HK-2 (cell line): Measurements from ENCODE around the gene PLD3.
"Not testable (repeated sequence)": the region's sequence is repeated elsewhere in the genome, so short reads cannot be mapped to it uniquely, and the experiment has no call there.

Experiments
- DNase-seq: peaks from one replicate; pipeline ENCODE4 v3.0.0-alpha.2; 2018; ENCODE audit not compliant: unreplicated experiment

Gene PLD3

GRCh38 chr19:40332669-40333068 lies 15.8 kb upstream of the PLD3 start:
- DNase-seq, result no peak

GRCh38 chr19:40333083-40333482 lies 15.4 kb upstream of the PLD3 start:
- not testable (repeated sequence) for DNase-seq

DNA sequence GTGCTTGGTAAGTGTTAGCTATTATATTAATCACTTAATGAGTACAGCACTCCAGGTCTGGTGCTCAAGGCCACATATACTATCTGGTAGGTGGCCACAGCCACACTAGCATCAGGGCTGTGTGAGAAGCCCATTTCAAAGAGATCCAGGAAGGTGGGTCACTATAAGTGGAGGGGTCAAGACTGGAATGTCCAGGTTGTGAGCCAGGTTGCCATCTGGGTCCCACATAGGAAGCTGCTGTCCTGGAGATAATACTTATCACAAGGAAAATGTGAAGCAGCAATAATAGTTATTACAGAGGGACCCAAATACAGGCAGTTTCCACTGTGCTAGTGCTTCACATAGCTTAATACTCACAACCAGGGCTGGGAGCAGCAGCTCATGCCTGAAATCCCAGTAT lies 13.4 kb upstream of the PLD3 start:
- no peak for DNase-seq

GRCh38 chr19:40335855-40336600 lies 12.5 kb upstream of the PLD3 start:
- DNase-seq, result no peak

- DNase-seq, result no peak
Observed at GRCh38 chr19:40336601-40336900, 11.9 kb upstream of the PLD3 start.

DNA sequence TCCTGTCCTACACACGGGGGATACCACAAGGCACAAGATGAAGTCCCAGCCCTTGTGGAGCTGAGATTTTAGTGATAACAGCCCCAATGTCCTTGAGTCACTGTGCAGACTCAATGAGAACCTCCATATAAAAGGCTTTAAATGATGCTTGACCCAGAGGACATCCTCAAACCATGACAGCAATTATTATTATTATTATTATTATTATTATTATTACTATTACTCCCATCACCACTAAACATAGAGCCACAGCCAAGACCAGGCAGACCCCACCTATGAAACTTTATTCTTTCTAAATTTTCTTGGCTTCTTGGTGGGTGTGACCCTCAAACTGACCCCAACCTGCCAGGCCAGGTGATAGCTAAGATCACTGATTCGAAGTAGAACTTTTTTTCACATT lies 11.4 kb upstream of the PLD3 start:
- DNase-seq, result no peak

- DNase-seq, result no peak
Observed at GRCh38 chr19:40337594-40337993, 10.9 kb upstream of the PLD3 start.

DNA sequence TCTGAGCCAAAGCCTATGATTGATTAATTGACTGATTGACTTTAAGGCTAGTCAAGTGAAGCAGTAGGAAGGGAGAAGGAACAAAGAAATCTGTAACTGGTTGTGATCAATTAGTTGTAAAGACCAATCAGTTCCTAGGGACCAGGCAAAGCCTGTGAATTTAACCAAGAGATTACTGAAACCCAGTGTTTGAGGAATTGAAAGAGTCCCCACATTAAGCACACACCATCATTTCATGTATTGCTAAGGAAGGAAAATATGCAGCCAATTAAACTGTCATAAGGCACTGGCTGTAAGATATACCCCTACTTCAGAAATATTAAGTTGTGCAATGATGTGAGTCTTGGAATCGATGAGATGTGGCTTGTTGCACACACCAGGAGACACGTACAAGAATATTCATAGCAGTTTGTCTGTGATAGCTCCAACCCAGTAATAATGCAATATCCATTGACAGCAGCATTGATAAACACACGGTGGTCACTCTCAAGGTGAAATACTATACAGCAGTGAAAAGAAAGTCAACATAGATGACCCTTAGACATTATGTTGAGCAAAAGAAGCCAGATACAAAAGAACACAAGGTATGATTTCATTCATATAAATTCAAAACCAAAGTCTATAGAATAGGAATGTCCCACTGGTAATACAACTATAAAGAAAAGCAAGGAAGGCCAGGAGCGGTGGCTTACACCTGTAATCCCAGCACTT lies 9.3 kb upstream of the PLD3 start:
- no peak for DNase-seq

GRCh38 chr19:40341601-40342482 lies 6.7 kb upstream of the PLD3 start:
- no peak for DNase-seq

DNA sequence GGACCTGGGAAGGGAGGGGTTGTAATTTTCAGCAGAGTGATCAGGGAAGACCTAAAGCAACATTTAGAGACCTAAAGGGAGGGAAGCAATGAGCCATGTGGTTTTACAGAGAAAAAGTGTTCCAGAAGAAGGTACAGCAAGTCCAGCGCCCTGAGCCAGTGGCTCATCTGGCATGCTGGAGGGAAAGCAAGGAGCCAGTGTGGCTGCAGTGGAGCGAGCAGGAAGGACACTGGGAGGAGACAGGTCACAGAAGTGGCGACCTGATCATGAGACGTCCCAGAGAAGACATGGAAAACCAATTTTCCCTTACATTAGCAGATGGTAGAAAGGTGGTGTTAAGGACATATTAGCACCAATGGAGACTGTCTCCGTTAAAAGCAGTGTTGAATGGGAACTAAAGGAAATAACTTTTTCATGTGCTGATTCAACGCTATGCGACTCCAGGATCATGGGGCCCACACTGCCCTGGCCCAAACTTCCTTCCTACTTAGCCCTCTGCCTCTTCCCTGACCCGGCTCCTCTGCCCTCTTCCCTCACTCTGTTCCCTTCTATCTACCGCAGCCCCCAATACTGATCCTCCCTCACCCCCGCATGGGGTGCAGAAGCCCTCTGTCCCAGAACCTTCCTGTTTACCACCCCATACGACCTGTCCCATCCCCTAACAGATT lies 5.7 kb upstream of the PLD3 start:
- DNase-seq, result no peak

DNA sequence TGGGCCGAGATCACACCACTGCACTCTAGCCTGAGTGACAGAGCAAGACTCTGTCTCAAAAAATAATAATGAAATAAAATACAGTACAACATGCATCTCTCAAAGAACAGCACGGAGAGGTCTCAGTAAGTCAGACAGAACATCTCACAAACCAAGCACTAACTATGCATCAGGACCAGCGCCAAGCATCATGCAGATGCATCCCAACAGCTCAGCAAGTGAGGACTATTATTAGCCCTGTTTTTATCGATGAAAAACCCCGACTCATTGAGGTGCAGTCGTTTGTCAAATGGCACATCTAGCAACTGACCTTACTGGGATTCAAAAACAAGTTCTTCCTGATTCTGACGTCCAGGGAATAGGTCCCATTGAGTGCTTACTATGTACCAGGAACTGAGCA lies 4.1 kb upstream of the PLD3 start:
- no peak for DNase-seq

DNA sequence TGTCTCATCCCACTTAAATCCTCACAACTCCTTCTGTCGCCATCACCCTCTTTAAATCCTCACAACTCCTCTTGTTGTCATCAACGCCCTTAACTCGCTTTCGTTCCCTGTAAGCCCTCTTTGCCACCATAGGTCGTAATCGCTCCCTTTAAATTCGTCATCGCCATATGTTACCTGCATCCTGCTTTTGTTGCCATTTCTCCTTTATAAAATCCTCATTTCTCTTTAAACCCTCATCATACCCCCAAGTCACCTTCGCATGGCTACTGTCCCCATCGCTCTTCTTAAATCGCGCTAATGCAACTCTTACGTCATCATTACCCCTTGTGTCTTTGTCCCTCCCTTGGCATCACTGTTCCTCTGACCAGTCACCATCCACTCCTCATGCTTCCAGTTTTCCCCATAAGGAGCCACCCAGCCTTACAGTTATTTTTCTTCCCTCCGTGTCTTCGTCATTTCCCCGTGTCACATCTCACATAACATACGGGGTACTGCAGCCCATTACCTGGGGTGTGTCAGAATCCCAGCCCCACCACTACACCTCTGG lies 539 bp downstream of the PLD3 start:
- peak; percentile 5 for DNase-seq

DNA sequence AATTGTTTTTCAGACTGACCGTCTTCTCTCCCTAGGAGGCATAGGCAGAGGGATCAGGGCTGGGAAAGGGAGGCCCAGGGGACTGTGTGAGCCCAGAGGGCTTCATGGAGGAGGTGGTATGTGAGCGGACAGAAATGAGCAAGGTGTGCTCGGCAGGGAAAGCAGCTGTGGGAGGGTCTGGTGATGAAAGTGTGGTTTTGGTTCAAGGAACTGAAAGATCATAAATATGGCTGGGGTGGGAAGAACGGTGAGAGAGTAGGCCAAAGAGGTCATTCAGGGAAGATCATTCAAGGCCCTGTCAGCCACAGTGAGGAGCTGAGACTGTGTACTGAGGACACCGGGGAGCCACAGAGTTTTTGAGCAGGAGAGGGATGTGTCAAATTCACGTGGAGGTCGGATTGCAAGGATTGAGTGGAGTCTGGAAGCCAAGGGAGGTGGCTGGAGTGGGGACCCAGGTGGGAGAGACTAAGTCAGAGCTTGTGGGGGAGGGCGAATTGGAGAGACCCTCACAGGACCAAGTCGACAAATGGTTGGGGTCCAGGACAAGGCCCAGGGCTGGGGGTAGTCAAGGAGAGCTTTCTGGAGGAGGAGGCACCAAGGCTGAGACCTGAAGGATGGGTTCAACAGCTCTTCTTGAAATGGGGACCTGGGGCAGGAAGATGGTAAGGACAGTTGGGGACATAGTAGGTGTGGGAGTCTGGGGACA lies 7.6 kb downstream of the PLD3 start:
- DNase-seq, result no peak

GRCh38 chr19:40356681-40357595 lies 8.4 kb downstream of the PLD3 start:
- no peak for DNase-seq

DNA sequence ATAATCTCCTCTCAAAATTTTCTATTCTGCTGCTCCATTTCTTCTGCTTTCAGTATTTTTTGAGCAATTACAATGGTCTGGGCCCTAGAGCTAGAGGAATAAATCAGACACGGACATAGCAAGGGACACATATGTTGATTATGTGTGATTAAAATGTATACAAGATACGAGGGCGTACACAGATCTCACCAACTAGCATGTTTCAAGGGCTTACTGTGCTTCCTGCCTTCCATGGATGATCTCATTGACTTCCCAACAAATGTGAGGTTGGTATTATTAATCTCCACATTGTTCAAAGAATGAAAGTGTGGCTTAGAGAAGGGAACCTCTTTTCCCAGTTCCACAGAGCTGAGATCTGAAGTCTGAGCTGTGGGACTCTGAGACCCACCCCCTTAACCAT lies 9.1 kb downstream of the PLD3 start:
- DNase-seq, result no peak

- no peak for DNase-seq
Observed at GRCh38 chr19:40358773-40359172, 10.3 kb downstream of the PLD3 start.

- no peak for DNase-seq
Observed at GRCh38 chr19:40360020-40360707, 11.7 kb downstream of the PLD3 start.

- DNase-seq, result no peak
Observed at GRCh38 chr19:40360708-40361241, 12.3 kb downstream of the PLD3 start.

GRCh38 chr19:40362160-40362559 lies 13.7 kb downstream of the PLD3 start:
- DNase-seq, result no peak
